Measurements from ENCODE around the gene ATP13A3. TPM values are rescaled to one million over a fixed set of nuclear protein-coding genes. Genes with fewer than 3 reads are reported as not detected.
A peak's percentile ranks its signal among the peaks of the same experiment; 100 is the strongest.

The ATP13A3 gene
- total and polyA plus RNA-seq, 2 of the 4 experiments (the other 2 are of a cell fraction), result 48.1 to 154 TPM

- TF ChIP-seq FOS (IDR thresholded peaks at IDR 0.05; ENCODE audit: low read depth, low read length) (peak; percentile 66; the same call in 1 of the 2 replicates), MAFK (IDR thresholded peaks at IDR 0.05; ENCODE audit: low read depth, low read length) (no peak)
Observed at GRCh38 chr3:194369522-194370279, 117.1 kb downstream of the ATP13A3 start, which contains the start of gene LRRC15 (continued).

DNA sequence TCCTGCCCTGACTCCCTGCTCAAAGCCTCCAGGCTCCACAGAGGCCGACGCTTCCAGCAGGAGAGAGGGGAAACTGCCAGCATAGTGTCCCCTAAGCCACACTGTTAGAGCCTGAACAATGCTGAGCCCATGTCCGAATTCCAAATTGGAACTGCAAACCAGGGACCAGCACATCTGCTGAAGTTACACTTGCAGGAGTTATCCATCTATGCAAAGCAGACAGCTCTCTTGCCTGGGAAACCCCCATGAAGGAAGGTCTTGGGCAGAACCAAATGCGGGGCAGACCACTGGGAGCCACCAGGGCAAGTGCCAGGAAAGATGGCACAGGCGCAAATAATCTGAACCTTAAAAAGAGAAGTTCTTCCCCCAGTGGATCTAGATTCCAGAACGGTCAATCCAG lies 117.9 kb downstream of the ATP13A3 start:
- Histone ChIP-seq H2BK20ac (ENCODE audit: low read depth, low read length) (peak overlapping the region; percentile 40), H3K56ac (ENCODE audit: extremely low read depth, insufficient read depth, low read length) (no peak overlapping the region; the same call in 1 of the 2 replicates), H3K4me3 (ENCODE audit: insufficient read depth, low read depth, low read length) (no peak overlapping the region), H3K36me3 (ENCODE audit: control insufficient read depth, insufficient read depth, low read length) (no peaks in the 10 kb centered on the region), H3K9me1 (ENCODE audit: insufficient read depth, low read length) (peaks cover 11% of the 10 kb centered on the region), H2AFZ (replicated peaks; ENCODE audit: low read length, poor library complexity) (peak overlapping the region; percentile 75), H3K23ac (ENCODE audit: low read depth, low read length) (0 out of 2 replicates have a peak overlapping the region, but pooled peaks have one; percentile 75), H4K91ac (ENCODE audit: insufficient read depth, low read depth, low read length) (peak overlapping the region; percentile 51; the same call in 1 of the 2 replicates), H4K20me1 (ENCODE audit: insufficient read depth, low read length) (no peaks in the 10 kb centered on the region), H3K4me1 (ENCODE audit: control insufficient read depth, insufficient read depth, low read length) (peaks cover 28% of the 10 kb centered on the region), H3K18ac (ENCODE audit: low read depth, low read length) (no peak overlapping the region), H2AK5ac (ENCODE audit: low read depth, low read length) (peak overlapping the region; percentile 52; the same call in 1 of the 2 replicates), H3K4ac (ENCODE audit: low read depth, low read length) (peak overlapping the region; percentile 83), H2BK120ac (ENCODE audit: low read depth, low read length) (peak overlapping the region; percentile 66), H4K5ac (ENCODE audit: low read depth, low read length) (no peak overlapping the region), H3K9me3 (ENCODE audit: control insufficient read depth, insufficient read depth, low read length) (no peaks in the 10 kb centered on the region), H2BK15ac (ENCODE audit: low read depth, low read length) (peak overlapping the region; percentile 85; the same call in 1 of the 3 replicates), H3K27ac (ENCODE audit: insufficient read depth, low read length) (no peak overlapping the region), H3K4me2 (ENCODE audit: low read depth, low read length) (no peak overlapping the region), H2AK9ac (replicated peaks; ENCODE audit: low read depth, low read length, poor library complexity) (peak overlapping the region; percentile 25), H3K27me3 (ENCODE audit: control insufficient read depth, insufficient read depth, low read length) (0 out of 2 replicates have a peak, but pooled peaks cover 3% of the 10 kb centered on the region), H3K79me1 (ENCODE audit: low read depth in 1 of 2, low read length in 2 of 2) (peaks cover 0 to 3% of the 10 kb centered on the region in 2 experiments; a peak in 1 of 4 replicates), H3K9ac (ENCODE audit: low read depth, low read length) (no peak overlapping the region), H4K8ac (ENCODE audit: low read depth in 2 of 2, low read length in 2 of 2) (peak overlapping the region in 1 of 2 experiments; percentile 59; a peak in 1 of 4 replicates), H2BK5ac (ENCODE audit: low read depth, low read length, poor library complexity, severe bottlenecking) (no peak overlapping the region), H3K14ac (replicated peaks; ENCODE audit: low read depth, low read length) (peak overlapping the region; percentile 71; the same call in 1 of the 2 replicates)
- BruUV-seq (replicated peaks), result no TSS peak
- no peak for ATAC-seq (ENCODE audit: low read depth)
- DNase-seq, result no peak
- intact Hi-C loops (cut with micrococcal nuclease), result no loop called here
- ChIA-PET CTCF (interaction anchor here (0.6 to 1.9 kb wide), 3 partner anchors 25 to 306 kb away, joined by 3 to 4 read pairs (median 3); no protein-coding TSS in a partner anchor), POLR2A (ENCODE audit: unreplicated experiment) (no interaction called here)
- in situ Hi-C loops (cut with MboI; ENCODE audit: low sequenced_read_pairs), result no loop called here
- dilution Hi-C loops (cut with HindIII; ENCODE audit: low sequenced_read_pairs, unreplicated experiment), result no loop called here
- TF ChIP-seq BHLHE40 (IDR thresholded peaks at IDR 0.05; ENCODE audit: low read depth, low read length) (no peak), MXI1 (IDR thresholded peaks at IDR 0.05; ENCODE audit: borderline replicate concordance, low read depth, low read length) (no peak), FOS (IDR thresholded peaks at IDR 0.05; ENCODE audit: low read depth, low read length) (no peak), RAD21 (IDR thresholded peaks at IDR 0.05; ENCODE audit: low read length) (no peak), CEBPB (IDR thresholded peaks at IDR 0.05; ENCODE audit: low read depth, low read length) (no peak)
- WGBS, 2 experiments (ENCODE audit: extremely low coverage in 2 of 2, insufficient read length in 1 of 2), result 80% methylated on average over 3 of the region's 6 CpGs; no CpG with 5 or more reads in 1 of the 2 experiments

Data from IMR-90 (cell line).